ENCODE results near the gene HOXB5.

The HOXB5 gene

GRCh38 chr17:48563867-48564187, 29.8 kb downstream of the HOXB5 start:
- TF ChIP-seq CTCF (IDR thresholded peaks at IDR 0.05; ENCODE audit: low read depth, low read length, poor library complexity, severe bottlenecking) = no peak
- no peak for TF ChIP-seq EZH2phosphoT487 (IDR thresholded peaks at IDR 0.05; ENCODE audit: borderline replicate concordance, low read length)
- H3K9me2 ChIP-seq (replicated peaks; ENCODE audit: control insufficient read depth, low read length) = no peaks in the 10 kb centered on the region
- H4K20me1 ChIP-seq (ENCODE audit: control insufficient read depth, insufficient read depth, low read depth, low read length) = no peaks in the 10 kb centered on the region
- H3F3A ChIP-seq (ENCODE audit: control insufficient read depth, insufficient read depth) = no peaks in the 10 kb centered on the region
- no peaks in the 10 kb centered on the region for H3K27me3 ChIP-seq (ENCODE audit: control insufficient read depth, low read length)
- no peaks in the 10 kb centered on the region for H3K79me2 ChIP-seq (ENCODE audit: control insufficient read depth, low read length)
- H3K27ac ChIP-seq (ENCODE audit: low read depth, low read length) = no peak overlapping the region
- H3K4me1 ChIP-seq (ENCODE audit: control insufficient read depth, low read length) = no peaks in the 10 kb centered on the region
- H3K4me3 ChIP-seq (ENCODE audit: low read length) = no peak overlapping the region
- H3K36me3 ChIP-seq (ENCODE audit: control insufficient read depth, low read length) = no peaks in the 10 kb centered on the region
- no peaks in the 10 kb centered on the region for H3K9me3 ChIP-seq (ENCODE audit: control insufficient read depth, insufficient read depth, low read length)
- no peak overlapping the region for H3K4me2 ChIP-seq (ENCODE audit: low read length)

- TF ChIP-seq EZH2phosphoT487 (IDR thresholded peaks at IDR 0.05; ENCODE audit: borderline replicate concordance, low read length) (no peak), CTCF (IDR thresholded peaks at IDR 0.05; ENCODE audit: low read depth, low read length, poor library complexity, severe bottlenecking) (no peak)
- H3K9me3 ChIP-seq (ENCODE audit: control insufficient read depth, insufficient read depth, low read length) = no peaks in the 10 kb centered on the region
- H4K20me1 ChIP-seq (ENCODE audit: control insufficient read depth, insufficient read depth, low read depth, low read length) = no peaks in the 10 kb centered on the region
- H3K4me2 ChIP-seq (ENCODE audit: low read length) = no peak overlapping the region
- H3F3A ChIP-seq (ENCODE audit: control insufficient read depth, insufficient read depth) = no peaks in the 10 kb centered on the region
- H3K4me1 ChIP-seq (ENCODE audit: control insufficient read depth, low read length) = no peaks in the 10 kb centered on the region
- no peaks in the 10 kb centered on the region for H3K9me2 ChIP-seq (replicated peaks; ENCODE audit: control insufficient read depth, low read length)
- H3K36me3 ChIP-seq (ENCODE audit: control insufficient read depth, low read length) = no peaks in the 10 kb centered on the region
- H3K4me3 ChIP-seq (ENCODE audit: low read length) = no peak overlapping the region
- H3K79me2 ChIP-seq (ENCODE audit: control insufficient read depth, low read length) = no peaks in the 10 kb centered on the region
- H3K27ac ChIP-seq (ENCODE audit: low read depth, low read length) = no peak overlapping the region
- no peaks in the 10 kb centered on the region for H3K27me3 ChIP-seq (ENCODE audit: control insufficient read depth, low read length)
Measured at GRCh38 chr17:48563385-48563838, 30.2 kb downstream of the HOXB5 start.

GRCh38 chr17:48562934-48563333, 30.6 kb downstream of the HOXB5 start:
- Histone ChIP-seq H3F3A (ENCODE audit: control insufficient read depth, insufficient read depth) (no peaks in the 10 kb centered on the region), H3K27me3 (ENCODE audit: control insufficient read depth, low read length) (no peaks in the 10 kb centered on the region), H3K27ac (ENCODE audit: low read depth, low read length) (no peak overlapping the region), H3K4me2 (ENCODE audit: low read length) (no peak overlapping the region), H3K36me3 (ENCODE audit: control insufficient read depth, low read length) (no peaks in the 10 kb centered on the region), H3K9me2 (replicated peaks; ENCODE audit: control insufficient read depth, low read length) (no peaks in the 10 kb centered on the region), H3K4me3 (ENCODE audit: low read length) (no peak overlapping the region), H3K4me1 (ENCODE audit: control insufficient read depth, low read length) (no peaks in the 10 kb centered on the region), H4K20me1 (ENCODE audit: control insufficient read depth, insufficient read depth, low read depth, low read length) (no peaks in the 10 kb centered on the region), H3K79me2 (ENCODE audit: control insufficient read depth, low read length) (no peaks in the 10 kb centered on the region), H3K9me3 (ENCODE audit: control insufficient read depth, insufficient read depth, low read length) (no peaks in the 10 kb centered on the region)
- no peak for TF ChIP-seq EZH2phosphoT487 (IDR thresholded peaks at IDR 0.05; ENCODE audit: borderline replicate concordance, low read length)
- TF ChIP-seq CTCF (IDR thresholded peaks at IDR 0.05; ENCODE audit: low read depth, low read length, poor library complexity, severe bottlenecking) = no peak
